Skeletal muscle satellite cell (primary cell): ENCODE results near the gene RGS14.
A peak's percentile ranks its signal among the peaks of the same experiment; 100 is the strongest.

Experiments
- H3K27me3 ChIP-seq: 2 replicates; pipeline ENCODE4 v1.7.0; 2013; ENCODE audit warnings: low read length; ENCODE audit not compliant: control insufficient read depth, insufficient read depth
- H3K36me3 ChIP-seq: 2 replicates; pipeline ENCODE4 v1.7.0; 2013; ENCODE audit warnings: mild to moderate bottlenecking, control low read depth, low read length; ENCODE audit not compliant: insufficient read depth
- H3K4me1 ChIP-seq: 2 replicates; pipeline ENCODE4 v1.7.0; 2013; ENCODE audit warnings: low read length; ENCODE audit not compliant: control insufficient read depth, insufficient read depth
- H3K4me2 ChIP-seq: 2 replicates; pipeline ENCODE4 v1.7.0; 2013; ENCODE audit warnings: mild to moderate bottlenecking, low read length
- H3K4me3 ChIP-seq: 2 replicates; pipeline ENCODE4 v1.7.0; 2013; ENCODE audit warnings: low read length
- H3K9ac ChIP-seq: 2 replicates; pipeline ENCODE4 v1.7.0; 2013; ENCODE audit warnings: mild to moderate bottlenecking, low read depth, low read length, moderate library complexity
- H3K9me3 ChIP-seq: replicated peaks from 2 replicates; pipeline ENCODE4 v1.7.0; 2013; ENCODE audit warnings: mild to moderate bottlenecking, control low read depth, low read length

The RGS14 gene

GRCh38 chr5:177314376-177315342 is 43.1 kb upstream of the RGS14 start:
- H3K4me2 ChIP-seq, result no peak overlapping the region
- H3K36me3 ChIP-seq, result peaks cover 5% of the 10 kb centered on the region
- H3K9ac ChIP-seq, result no peak overlapping the region
- H3K27me3 ChIP-seq, result no peaks in the 10 kb centered on the region
- H3K9me3 ChIP-seq, result no peaks in the 10 kb centered on the region
- peaks cover 26% of the 10 kb centered on the region for H3K4me1 ChIP-seq
- no peak overlapping the region for H3K4me3 ChIP-seq

- H3K4me1 ChIP-seq, result peaks cover 19% of the 10 kb centered on the region
- H3K27me3 ChIP-seq, result no peaks in the 10 kb centered on the region
- H3K9ac ChIP-seq, result no peak overlapping the region
- H3K36me3 ChIP-seq, result peaks cover 5% of the 10 kb centered on the region
- no peak overlapping the region for H3K4me2 ChIP-seq
- H3K9me3 ChIP-seq, result no peaks in the 10 kb centered on the region
- H3K4me3 ChIP-seq, result no peak overlapping the region
These were observed 42.3 kb upstream of the RGS14 start for GRCh38 chr5:177315411-177315810.

GRCh38 chr5:177316005-177316404 is 41.7 kb upstream of the RGS14 start:
- H3K9ac ChIP-seq, result no peak overlapping the region
- H3K4me3 ChIP-seq, result no peak overlapping the region
- H3K36me3 ChIP-seq, result peaks cover 5% of the 10 kb centered on the region
- H3K4me2 ChIP-seq, result no peak overlapping the region
- H3K27me3 ChIP-seq, result no peaks in the 10 kb centered on the region
- no peaks in the 10 kb centered on the region for H3K9me3 ChIP-seq
- H3K4me1 ChIP-seq, result peaks cover 13% of the 10 kb centered on the region

- no peaks in the 10 kb centered on the region for H3K9me3 ChIP-seq
- no peak overlapping the region for H3K4me3 ChIP-seq
These were observed 39.8 kb upstream of the RGS14 start for GRCh38 chr5:177317959-177318377.

GRCh38 chr5:177319913-177320588 is 37.7 kb upstream of the RGS14 start:
- Histone ChIP-seq H3K4me2 (no peak overlapping the region), H3K27me3 (no peaks in the 10 kb centered on the region), H3K4me3 (no peak overlapping the region), H3K36me3 (peaks cover 5% of the 10 kb centered on the region), H3K9me3 (no peaks in the 10 kb centered on the region), H3K4me1 (no peaks in the 10 kb centered on the region), H3K9ac (no peak overlapping the region)

More at GRCh38 chr5:177317959-177318377, 39.8 kb upstream of the RGS14 start:
- Histone ChIP-seq H3K27me3 (no peaks in the 10 kb centered on the region), H3K4me2 (no peak overlapping the region), H3K9ac (no peak overlapping the region), H3K4me1 (peaks cover 1% of the 10 kb centered on the region), H3K36me3 (peaks cover 5% of the 10 kb centered on the region)

GRCh38 chr5:177320879-177321278 is 36.8 kb upstream of the RGS14 start:
- Histone ChIP-seq H3K4me1 (peaks cover 6% of the 10 kb centered on the region), H3K4me3 (no peak overlapping the region), H3K9ac (no peak overlapping the region)

GRCh38 chr5:177325868-177326381 is 31.8 kb upstream of the RGS14 start:
- no peaks in the 10 kb centered on the region for H3K36me3 ChIP-seq
- H3K9ac ChIP-seq, result no peak overlapping the region
- H3K27me3 ChIP-seq, result no peaks in the 10 kb centered on the region
- peaks cover 32% of the 10 kb centered on the region for H3K4me1 ChIP-seq
- H3K9me3 ChIP-seq, result no peaks in the 10 kb centered on the region
- H3K4me3 ChIP-seq, result no peak overlapping the region
- peak overlapping the region; percentile 53 for H3K4me2 ChIP-seq

More at GRCh38 chr5:177320879-177321278, 36.8 kb upstream of the RGS14 start:
- peaks cover 5% of the 10 kb centered on the region for H3K36me3 ChIP-seq
- H3K4me2 ChIP-seq, result no peak overlapping the region
- H3K9me3 ChIP-seq, result no peaks in the 10 kb centered on the region
- no peaks in the 10 kb centered on the region for H3K27me3 ChIP-seq

GRCh38 chr5:177327539-177328522 is 29.9 kb upstream of the RGS14 start:
- peak overlapping the region; percentile 49 for H3K4me3 ChIP-seq
- peaks cover 16% of the 10 kb centered on the region for H3K36me3 ChIP-seq
- H3K9ac ChIP-seq, result peak overlapping the region; percentile 61
- peaks cover 32% of the 10 kb centered on the region for H3K4me1 ChIP-seq
- no peaks in the 10 kb centered on the region for H3K27me3 ChIP-seq
- H3K9me3 ChIP-seq, result no peaks in the 10 kb centered on the region
- H3K4me2 ChIP-seq, result peak overlapping the region; percentile 76

- peak overlapping the region; percentile 49 for H3K4me3 ChIP-seq
- peak overlapping the region; percentile 76 for H3K4me2 ChIP-seq
- H3K9ac ChIP-seq, result peak overlapping the region; percentile 29
- H3K9me3 ChIP-seq, result no peaks in the 10 kb centered on the region
- no peaks in the 10 kb centered on the region for H3K27me3 ChIP-seq
- peaks cover 32% of the 10 kb centered on the region for H3K4me1 ChIP-seq
- peaks cover 24% of the 10 kb centered on the region for H3K36me3 ChIP-seq
These were observed 29.0 kb upstream of the RGS14 start for GRCh38 chr5:177328545-177329231.

- Histone ChIP-seq H3K9me3 (no peaks in the 10 kb centered on the region), H3K4me3 (no peak overlapping the region), H3K9ac (no peak overlapping the region), H3K4me1 (peaks cover 32% of the 10 kb centered on the region), H3K4me2 (no peak overlapping the region), H3K36me3 (peaks cover 36% of the 10 kb centered on the region), H3K27me3 (no peaks in the 10 kb centered on the region)
These were observed 27.8 kb upstream of the RGS14 start for GRCh38 chr5:177329883-177330282.
